Measurements from ENCODE around the gene CD151.
A peak's percentile ranks its signal among the peaks of the same experiment; 100 is the strongest.

Gene CD151

DNA sequence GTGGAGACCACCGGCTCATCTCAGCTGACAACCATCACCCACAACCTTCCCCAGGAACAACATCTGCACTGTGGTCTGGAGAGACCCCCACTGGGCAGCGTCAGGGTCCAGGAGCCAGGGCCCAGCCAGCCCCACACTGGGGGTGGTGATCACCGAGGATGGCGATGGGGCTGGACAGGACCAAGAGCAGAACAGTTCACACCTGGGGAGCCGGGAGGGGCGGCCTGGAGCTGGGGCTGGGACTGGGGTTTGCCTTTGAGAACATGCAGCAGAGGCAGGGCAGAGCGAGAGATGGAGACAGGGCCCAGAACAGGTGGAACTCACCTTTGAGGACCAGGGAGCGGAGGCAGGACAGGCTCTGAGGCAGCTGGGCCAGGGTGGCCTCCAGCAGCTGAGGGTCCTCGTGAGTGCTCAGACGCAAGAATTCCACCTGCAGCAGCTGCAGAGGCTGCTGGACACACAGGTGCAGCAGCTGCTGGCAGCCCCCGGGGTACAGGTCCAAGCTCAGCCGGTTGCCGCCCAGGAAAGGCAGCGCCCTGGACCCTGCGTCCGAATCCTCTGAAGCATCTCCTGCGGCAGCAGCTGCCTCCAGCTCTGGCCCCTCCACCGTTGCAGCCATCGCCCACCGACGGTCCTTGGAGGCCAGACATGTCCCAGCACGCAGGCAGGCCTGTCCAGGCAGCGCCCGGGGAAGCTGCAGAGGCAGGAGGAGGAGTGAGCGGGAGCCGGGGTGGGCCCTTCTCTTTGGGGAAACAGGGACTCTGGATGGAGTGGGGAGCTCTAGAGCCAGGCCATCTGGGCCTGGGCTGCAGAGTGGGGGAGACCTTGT, 28.8 kb upstream of the CD151 start:
- H3K4me2 ChIP-seq (ENCODE audit: low read length), result peak overlapping the region; percentile 87
- peaks cover 40% of the 10 kb centered on the region for H3K4me1 ChIP-seq (ENCODE audit: insufficient read depth, low read length, severe bottlenecking)
- H3K9me3 ChIP-seq (ENCODE audit: low read length), result no peaks in the 10 kb centered on the region
- no peaks in the 10 kb centered on the region for H3K27me3 ChIP-seq (ENCODE audit: insufficient read depth, low read length)
- no peak overlapping the region for H2AFZ ChIP-seq (ENCODE audit: low read length)
- no peaks in the 10 kb centered on the region for H4K20me1 ChIP-seq (ENCODE audit: insufficient read depth, low read length)
- peak overlapping the region; percentile 87 for H3K9ac ChIP-seq (ENCODE audit: low read length)
- H3K27ac ChIP-seq (ENCODE audit: low read depth, low read length, poor library complexity, severe bottlenecking), result peak overlapping the region; percentile 72
- TF ChIP-seq, protein P1, sequence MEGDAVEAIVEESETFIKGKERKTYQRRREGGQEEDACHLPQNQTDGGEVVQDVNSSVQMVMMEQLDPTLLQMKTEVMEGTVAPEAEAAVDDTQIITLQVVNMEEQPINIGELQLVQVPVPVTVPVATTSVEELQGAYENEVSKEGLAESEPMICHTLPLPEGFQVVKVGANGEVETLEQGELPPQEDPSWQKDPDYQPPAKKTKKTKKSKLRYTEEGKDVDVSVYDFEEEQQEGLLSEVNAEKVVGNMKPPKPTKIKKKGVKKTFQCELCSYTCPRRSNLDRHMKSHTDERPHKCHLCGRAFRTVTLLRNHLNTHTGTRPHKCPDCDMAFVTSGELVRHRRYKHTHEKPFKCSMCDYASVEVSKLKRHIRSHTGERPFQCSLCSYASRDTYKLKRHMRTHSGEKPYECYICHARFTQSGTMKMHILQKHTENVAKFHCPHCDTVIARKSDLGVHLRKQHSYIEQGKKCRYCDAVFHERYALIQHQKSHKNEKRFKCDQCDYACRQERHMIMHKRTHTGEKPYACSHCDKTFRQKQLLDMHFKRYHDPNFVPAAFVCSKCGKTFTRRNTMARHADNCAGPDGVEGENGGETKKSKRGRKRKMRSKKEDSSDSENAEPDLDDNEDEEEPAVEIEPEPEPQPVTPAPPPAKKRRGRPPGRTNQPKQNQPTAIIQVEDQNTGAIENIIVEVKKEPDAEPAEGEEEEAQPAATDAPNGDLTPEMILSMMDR (IDR thresholded peaks at IDR 0.05; ENCODE audit: low read length), result no peak
- TF ChIP-seq EZH2 (IDR thresholded peaks at IDR 0.05; ENCODE audit: borderline replicate concordance, low read length), result no peak
- peak overlapping the region; percentile 72 for H3K4me3 ChIP-seq (ENCODE audit: low read depth, low read length, poor library complexity, severe bottlenecking)
- no peaks in the 10 kb centered on the region for H3K79me2 ChIP-seq (ENCODE audit: insufficient read depth, low read length)
- H3K36me3 ChIP-seq (ENCODE audit: insufficient read depth, low read length), result peaks cover 37% of the 10 kb centered on the region
- no peaks in the 10 kb centered on the region for H3K9me2 ChIP-seq (ENCODE audit: low read depth, low read length)
- H3F3A ChIP-seq (ENCODE audit: insufficient read depth, low read length), result no peaks in the 10 kb centered on the region

DNA sequence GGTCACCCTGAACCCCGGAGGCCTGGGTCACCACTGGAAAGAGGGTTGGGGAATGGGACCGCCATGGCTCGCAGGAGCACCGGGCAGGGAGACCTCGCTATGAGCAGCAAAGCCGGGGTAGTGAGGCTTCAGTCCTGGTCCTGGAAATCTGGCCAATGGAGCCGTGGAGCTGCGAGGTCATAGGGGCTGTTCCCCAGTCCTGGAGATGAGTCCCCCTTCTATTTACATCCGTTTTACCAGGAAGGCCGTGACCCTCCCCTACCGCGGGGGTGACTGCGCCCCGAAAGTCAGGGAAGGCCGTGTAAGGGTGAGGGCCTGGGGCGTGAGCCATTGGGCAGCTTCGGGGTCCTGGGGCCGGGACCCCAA, 28.2 kb upstream of the CD151 start:
- Histone ChIP-seq H3K4me1 (ENCODE audit: insufficient read depth, low read length, severe bottlenecking) (peaks cover 40% of the 10 kb centered on the region), H3K4me2 (ENCODE audit: low read length) (peak overlapping the region; percentile 87), H3F3A (ENCODE audit: insufficient read depth, low read length) (no peaks in the 10 kb centered on the region), H3K4me3 (ENCODE audit: low read depth, low read length, poor library complexity, severe bottlenecking) (peak overlapping the region; percentile 72), H3K9me2 (ENCODE audit: low read depth, low read length) (no peaks in the 10 kb centered on the region), H3K27me3 (ENCODE audit: insufficient read depth, low read length) (no peaks in the 10 kb centered on the region), H3K79me2 (ENCODE audit: insufficient read depth, low read length) (no peaks in the 10 kb centered on the region), H3K27ac (ENCODE audit: low read depth, low read length, poor library complexity, severe bottlenecking) (peak overlapping the region; percentile 72), H3K9me3 (ENCODE audit: low read length) (no peaks in the 10 kb centered on the region), H2AFZ (ENCODE audit: low read length) (no peak overlapping the region), H4K20me1 (ENCODE audit: insufficient read depth, low read length) (no peaks in the 10 kb centered on the region), H3K9ac (ENCODE audit: low read length) (peak overlapping the region; percentile 87), H3K36me3 (ENCODE audit: insufficient read depth, low read length) (peaks cover 33% of the 10 kb centered on the region)
- TF ChIP-seq, protein P1 (IDR thresholded peaks at IDR 0.05; ENCODE audit: low read length), result no peak

DNA sequence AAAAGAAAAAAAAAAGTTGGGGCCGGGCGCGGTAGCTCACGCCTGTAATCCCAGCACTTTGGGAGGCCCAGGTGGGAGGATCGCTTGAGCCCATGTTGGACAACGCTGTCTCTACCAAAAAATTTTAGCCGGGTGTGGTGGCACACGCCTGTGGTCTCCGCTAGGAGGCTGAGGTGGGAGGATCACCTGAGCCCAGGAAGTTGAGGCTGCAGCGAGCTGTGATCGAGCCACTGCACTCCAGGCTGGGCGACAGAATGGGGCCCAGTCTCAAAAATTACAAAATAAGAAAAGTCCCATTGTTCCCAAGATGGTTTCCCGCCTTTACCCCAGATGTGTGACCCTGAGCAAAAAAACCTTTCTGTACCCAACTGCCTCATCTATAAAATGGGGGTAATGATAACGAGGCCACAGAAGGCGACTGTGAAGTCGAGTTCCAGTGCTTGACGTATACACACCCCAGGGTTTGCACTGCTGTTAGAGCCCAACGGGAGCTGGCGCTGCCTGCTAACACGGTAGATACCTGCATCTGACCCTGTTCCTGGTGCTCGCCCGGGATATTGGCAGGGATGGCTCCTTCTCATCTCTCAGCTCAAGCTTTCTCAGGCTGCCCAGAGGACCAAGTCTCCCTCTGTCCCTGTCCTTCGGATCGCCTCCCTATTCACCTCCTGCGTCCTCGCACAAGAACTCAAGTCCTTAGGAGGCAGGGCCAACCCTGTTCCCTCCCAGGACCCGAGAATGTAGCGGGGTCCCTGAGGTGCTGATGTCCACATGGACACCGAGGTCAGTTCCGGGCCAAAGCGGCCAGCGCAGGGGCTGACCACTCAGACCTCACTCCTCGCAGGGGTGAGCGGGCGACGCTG, 24.1 kb upstream of the CD151 start:
- no peaks in the 10 kb centered on the region for H3K27me3 ChIP-seq (ENCODE audit: insufficient read depth, low read length)
- H2AFZ ChIP-seq (ENCODE audit: low read length), result no peak overlapping the region
- H3K9me2 ChIP-seq (ENCODE audit: low read depth, low read length), result no peaks in the 10 kb centered on the region
- H3K27ac ChIP-seq (ENCODE audit: low read depth, low read length, poor library complexity, severe bottlenecking), result peak overlapping the region; percentile 89
- peaks cover 53% of the 10 kb centered on the region for H3K4me1 ChIP-seq (ENCODE audit: insufficient read depth, low read length, severe bottlenecking)
- H3F3A ChIP-seq (ENCODE audit: insufficient read depth, low read length), result no peaks in the 10 kb centered on the region; the same call in 1 of the 2 replicates
- peaks cover 36% of the 10 kb centered on the region for H3K36me3 ChIP-seq (ENCODE audit: insufficient read depth, low read length)
- H4K20me1 ChIP-seq (ENCODE audit: insufficient read depth, low read length), result no peaks in the 10 kb centered on the region
- peak overlapping the region; percentile 83 for H3K4me3 ChIP-seq (ENCODE audit: low read depth, low read length, poor library complexity, severe bottlenecking)
- TF ChIP-seq EZH2 (IDR thresholded peaks at IDR 0.05; ENCODE audit: borderline replicate concordance, low read length), result no peak
- TF ChIP-seq, protein P1 (IDR thresholded peaks at IDR 0.05; ENCODE audit: low read length), result peak; percentile 21; the same call in 1 of the 2 replicates
- peaks cover 15% of the 10 kb centered on the region for H3K79me2 ChIP-seq (ENCODE audit: insufficient read depth, low read length)
- H3K9ac ChIP-seq (ENCODE audit: low read length), result peak overlapping the region; percentile 91
- no peaks in the 10 kb centered on the region for H3K9me3 ChIP-seq (ENCODE audit: low read length)
- peak overlapping the region; percentile 88 for H3K4me2 ChIP-seq (ENCODE audit: low read length)
